IPS DF 6.9 (cell line): ENCODE measurements around the gene DGCR6.
"Not testable (repeated sequence)": the region's sequence is repeated elsewhere in the genome, so short reads cannot be mapped to it uniquely, and the experiment has no call there.

Experiments used
- DNase-seq: peaks from one replicate; pipeline ENCODE4 v3.0.0-alpha.2; 2013; ENCODE audit warnings: low read depth, low spot score
- H3K27ac ChIP-seq: one replicate; pipeline ENCODE4 v1.5.1; 2013; ENCODE audit warnings: low read length, control low read depth
- H3K27me3 ChIP-seq: 2 replicates; pipeline ENCODE4 v1.6.1; 2013; ENCODE audit warnings: mild to moderate bottlenecking, low read length; ENCODE audit not compliant: control insufficient read depth, insufficient read depth
- H3K36me3 ChIP-seq: 2 replicates; pipeline ENCODE4 v1.6.1; 2013; ENCODE audit warnings: low read length; ENCODE audit not compliant: control insufficient read depth, insufficient read depth
- H3K4me1 ChIP-seq: 2 replicates; pipeline ENCODE4 v1.6.1; 2013; ENCODE audit warnings: low read length; ENCODE audit not compliant: control insufficient read depth, insufficient read depth
- H3K4me3 ChIP-seq: 2 replicates; pipeline ENCODE4 v1.5.1; 2013; ENCODE audit warnings: mild to moderate bottlenecking, low read length
- H3K9me3 ChIP-seq: 2 replicates; pipeline ENCODE4 v1.6.1; 2013; ENCODE audit warnings: low read length, inconsistent platforms; ENCODE audit not compliant: control insufficient read depth, insufficient read depth
- WGBS: extraction: QIAGEN DNeasy Blood & Tissue Kit; methylation state at CpG from one replicate; pipeline ENCODE4 v1.1.7; 2013; ENCODE audit warnings: mixed read lengths, missing lambda C conversion rate; ENCODE audit not compliant: insufficient read length, insufficient coverage; 5-methylcytosine and 5-hydroxymethylcytosine counted together

Gene DGCR6

DNA sequence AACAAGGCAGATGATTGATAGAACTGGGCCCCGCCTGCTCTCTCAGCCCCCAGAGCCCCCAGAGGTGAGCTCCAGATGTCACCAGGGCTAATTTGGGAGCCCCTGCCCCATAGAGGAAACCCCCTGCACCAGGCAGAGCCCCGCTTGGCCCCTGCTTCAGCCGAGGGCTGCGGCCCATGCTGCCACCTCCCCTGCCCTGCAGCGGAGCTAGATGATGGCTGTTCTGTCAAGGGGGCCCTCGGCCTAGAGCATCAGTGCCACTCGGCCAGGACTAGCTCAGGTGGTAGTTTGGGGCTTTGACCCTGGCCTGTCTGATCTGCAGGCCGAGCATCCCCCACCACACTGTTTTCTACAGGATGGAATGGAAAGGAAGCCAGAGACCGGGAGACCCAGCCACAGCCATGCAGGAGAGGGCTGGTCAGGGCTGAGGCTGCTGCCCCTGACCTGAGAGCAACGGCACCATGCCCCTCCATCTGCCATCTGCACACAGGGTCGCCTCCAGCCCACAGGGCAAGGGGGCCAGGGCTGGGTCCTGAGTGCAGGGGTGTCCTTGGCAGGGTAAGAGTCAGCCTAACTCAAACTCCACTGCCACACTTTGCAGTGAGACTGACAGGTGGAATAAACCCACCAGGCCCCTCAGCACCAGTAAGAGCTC, 54.2 kb downstream of the DGCR6 start:
- H3K4me3 ChIP-seq, H3K27ac ChIP-seq, H3K27me3 ChIP-seq, DNase-seq, H3K9me3 ChIP-seq, H3K36me3 ChIP-seq, H3K4me1 ChIP-seq: not testable (repeated sequence)
- WGBS, result no CpG with 5 or more reads among the region's 11 CpGs

DNA sequence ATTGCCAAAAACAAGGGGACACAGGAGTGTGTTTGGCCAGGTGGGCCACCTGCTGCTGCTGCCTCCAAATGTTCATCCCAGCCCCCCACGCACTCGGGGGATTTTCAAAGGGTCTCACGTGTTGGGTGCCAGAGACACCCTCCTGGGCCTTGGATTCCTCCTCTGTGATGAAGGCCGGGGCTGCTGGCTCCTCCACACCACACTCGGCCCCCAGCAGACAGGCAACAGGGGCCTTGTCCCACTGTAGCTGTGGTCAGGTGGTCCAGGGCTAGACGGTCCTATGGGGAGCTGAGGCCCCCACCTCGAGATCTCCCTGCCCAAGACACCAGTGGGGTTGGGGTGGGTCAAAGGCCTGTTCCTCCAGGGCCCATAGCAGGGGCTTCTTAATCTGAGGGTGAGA, 55.1 kb downstream of the DGCR6 start:
- H3K27me3 ChIP-seq, H3K4me1 ChIP-seq, H3K36me3 ChIP-seq, H3K27ac ChIP-seq, H3K4me3 ChIP-seq, H3K9me3 ChIP-seq, DNase-seq: not testable (repeated sequence)
- no CpG with 5 or more reads among the region's 7 CpGs for WGBS
